ENCODE results near the gene IGF2BP2.

Gene IGF2BP2

DNA sequence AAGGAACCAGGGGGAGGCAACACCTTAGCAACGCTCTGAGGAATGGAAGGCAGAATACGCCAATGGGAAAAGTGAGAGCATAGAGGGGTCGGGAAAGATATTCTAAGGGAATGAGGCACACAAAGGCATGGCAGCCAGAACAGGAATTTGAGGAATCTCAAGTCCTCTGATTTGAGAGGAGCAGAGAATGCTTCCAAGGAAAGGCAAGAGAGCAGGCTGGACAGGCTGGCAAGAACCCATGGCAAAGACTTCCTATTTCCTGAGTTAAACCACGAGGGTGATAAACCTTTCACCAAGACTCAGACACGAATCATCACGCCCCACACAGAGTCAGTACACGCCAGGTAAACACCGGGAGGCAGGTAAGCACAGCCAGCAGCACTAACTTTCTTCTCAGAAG is 109.8 kb downstream of the IGF2BP2 start:
- H3K36me3 ChIP-seq (replicated peaks; ENCODE audit: insufficient read depth, low read length): no peaks in the 10 kb centered on the region
- H3K9me2 ChIP-seq (replicated peaks; ENCODE audit: insufficient read depth, low read length): no peaks in the 10 kb centered on the region
- H3K27me3 ChIP-seq (replicated peaks; ENCODE audit: insufficient read depth, low read length): no peaks in the 10 kb centered on the region
- H3K4me3 ChIP-seq (ENCODE audit: low read length): no peak overlapping the region
- DNase-seq: no peak
- no peaks in the 10 kb centered on the region for H4K20me1 ChIP-seq (ENCODE audit: insufficient read depth, low read length)
- H3K9me3 ChIP-seq (replicated peaks; ENCODE audit: insufficient read depth, low read length): no peaks in the 10 kb centered on the region
- no peaks in the 10 kb centered on the region for H3K4me1 ChIP-seq (ENCODE audit: low read length)
- no peak overlapping the region for H3K4me2 ChIP-seq (ENCODE audit: low read depth, low read length)
- TF ChIP-seq EZH2 (optimal IDR thresholded peaks at IDR 0.05; ENCODE audit: low read depth, low read length) (no peak), EZH2phosphoT487 (IDR thresholded peaks at IDR 0.05; ENCODE audit: low read length) (no peak)
- TF ChIP-seq, protein P1, sequence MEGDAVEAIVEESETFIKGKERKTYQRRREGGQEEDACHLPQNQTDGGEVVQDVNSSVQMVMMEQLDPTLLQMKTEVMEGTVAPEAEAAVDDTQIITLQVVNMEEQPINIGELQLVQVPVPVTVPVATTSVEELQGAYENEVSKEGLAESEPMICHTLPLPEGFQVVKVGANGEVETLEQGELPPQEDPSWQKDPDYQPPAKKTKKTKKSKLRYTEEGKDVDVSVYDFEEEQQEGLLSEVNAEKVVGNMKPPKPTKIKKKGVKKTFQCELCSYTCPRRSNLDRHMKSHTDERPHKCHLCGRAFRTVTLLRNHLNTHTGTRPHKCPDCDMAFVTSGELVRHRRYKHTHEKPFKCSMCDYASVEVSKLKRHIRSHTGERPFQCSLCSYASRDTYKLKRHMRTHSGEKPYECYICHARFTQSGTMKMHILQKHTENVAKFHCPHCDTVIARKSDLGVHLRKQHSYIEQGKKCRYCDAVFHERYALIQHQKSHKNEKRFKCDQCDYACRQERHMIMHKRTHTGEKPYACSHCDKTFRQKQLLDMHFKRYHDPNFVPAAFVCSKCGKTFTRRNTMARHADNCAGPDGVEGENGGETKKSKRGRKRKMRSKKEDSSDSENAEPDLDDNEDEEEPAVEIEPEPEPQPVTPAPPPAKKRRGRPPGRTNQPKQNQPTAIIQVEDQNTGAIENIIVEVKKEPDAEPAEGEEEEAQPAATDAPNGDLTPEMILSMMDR (IDR thresholded peaks at IDR 0.05; ENCODE audit: low read length): no peak
- H3K9ac ChIP-seq (ENCODE audit: low read length): no peak overlapping the region
- H3F3A ChIP-seq (ENCODE audit: insufficient read depth, low read length): no peaks in the 10 kb centered on the region
- H3K79me2 ChIP-seq (ENCODE audit: low read length): peaks cover 5% of the 10 kb centered on the region; the same call in 1 of the 2 replicates
- no peak overlapping the region for H2AFZ ChIP-seq (ENCODE audit: low read length)
- no peak overlapping the region for H3K27ac ChIP-seq (ENCODE audit: low read length)

DNA sequence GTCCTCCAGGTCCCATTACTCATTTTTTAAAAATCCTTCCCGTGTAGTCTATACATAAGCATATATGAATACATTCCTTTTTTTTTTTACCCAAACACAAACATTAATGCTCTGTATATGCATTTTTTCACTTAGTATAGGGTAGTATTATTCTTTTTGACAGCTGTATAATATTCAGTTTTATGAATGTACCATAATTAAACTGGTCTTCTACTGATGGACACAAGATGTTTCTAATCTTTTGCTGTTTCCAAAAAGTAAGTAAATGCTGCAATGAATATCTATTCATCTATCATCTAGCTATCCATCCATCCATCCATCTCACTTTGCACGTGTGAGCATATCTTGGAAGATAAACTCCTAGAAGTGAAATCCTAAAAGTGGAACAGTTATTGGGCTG is 110.8 kb downstream of the IGF2BP2 start:
- Histone ChIP-seq H3K27ac (ENCODE audit: low read length) (no peak overlapping the region), H3K79me2 (ENCODE audit: low read length) (peaks cover 5% of the 10 kb centered on the region; the same call in 1 of the 2 replicates), H3K36me3 (replicated peaks; ENCODE audit: insufficient read depth, low read length) (no peaks in the 10 kb centered on the region), H3K4me2 (ENCODE audit: low read depth, low read length) (no peak overlapping the region), H3F3A (ENCODE audit: insufficient read depth, low read length) (no peaks in the 10 kb centered on the region), H3K9ac (ENCODE audit: low read length) (no peak overlapping the region), H3K9me3 (replicated peaks; ENCODE audit: insufficient read depth, low read length) (no peaks in the 10 kb centered on the region), H2AFZ (ENCODE audit: low read length) (no peak overlapping the region), H3K9me2 (replicated peaks; ENCODE audit: insufficient read depth, low read length) (no peaks in the 10 kb centered on the region), H3K4me3 (ENCODE audit: low read length) (no peak overlapping the region), H4K20me1 (ENCODE audit: insufficient read depth, low read length) (no peaks in the 10 kb centered on the region), H3K4me1 (ENCODE audit: low read length) (no peaks in the 10 kb centered on the region), H3K27me3 (replicated peaks; ENCODE audit: insufficient read depth, low read length) (no peaks in the 10 kb centered on the region)
- DNase-seq: no peak
- TF ChIP-seq EZH2phosphoT487 (IDR thresholded peaks at IDR 0.05; ENCODE audit: low read length) (no peak), EZH2 (optimal IDR thresholded peaks at IDR 0.05; ENCODE audit: low read depth, low read length) (no peak)
- TF ChIP-seq, protein P1 (IDR thresholded peaks at IDR 0.05; ENCODE audit: low read length): no peak

DNA sequence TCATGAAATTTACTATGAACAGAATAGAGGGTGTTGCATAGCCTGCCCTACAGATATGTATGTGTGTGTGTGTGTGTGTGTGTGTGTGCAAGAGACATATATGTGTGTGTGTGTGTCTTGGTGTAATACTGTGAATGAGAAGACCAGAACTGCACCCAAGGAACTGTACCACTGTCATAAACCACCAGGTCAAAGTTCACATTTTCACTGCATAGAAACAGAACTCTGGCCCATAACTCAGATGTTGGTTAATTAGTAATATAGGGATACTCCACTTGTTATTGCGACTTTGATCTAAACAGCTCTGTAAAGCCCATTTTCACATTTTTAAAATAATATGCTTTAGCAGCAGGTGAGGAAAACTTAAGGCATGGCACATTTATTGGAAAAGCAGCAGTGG is 111.8 kb downstream of the IGF2BP2 start:
- no peaks in the 10 kb centered on the region for H4K20me1 ChIP-seq (ENCODE audit: insufficient read depth, low read length)
- H3F3A ChIP-seq (ENCODE audit: insufficient read depth, low read length): no peaks in the 10 kb centered on the region
- no peaks in the 10 kb centered on the region for H3K9me2 ChIP-seq (replicated peaks; ENCODE audit: insufficient read depth, low read length)
- DNase-seq: no peak
- H3K9me3 ChIP-seq (replicated peaks; ENCODE audit: insufficient read depth, low read length): no peaks in the 10 kb centered on the region
- TF ChIP-seq EZH2phosphoT487 (IDR thresholded peaks at IDR 0.05; ENCODE audit: low read length) (no peak), EZH2 (optimal IDR thresholded peaks at IDR 0.05; ENCODE audit: low read depth, low read length) (no peak)
- TF ChIP-seq, protein P1 (IDR thresholded peaks at IDR 0.05; ENCODE audit: low read length): no peak
- H3K36me3 ChIP-seq (replicated peaks; ENCODE audit: insufficient read depth, low read length): no peaks in the 10 kb centered on the region
- H3K9ac ChIP-seq (ENCODE audit: low read length): no peak overlapping the region
- no peak overlapping the region for H3K4me2 ChIP-seq (ENCODE audit: low read depth, low read length)
- no peaks in the 10 kb centered on the region for H3K27me3 ChIP-seq (replicated peaks; ENCODE audit: insufficient read depth, low read length)
- H3K4me1 ChIP-seq (ENCODE audit: low read length): no peaks in the 10 kb centered on the region
- no peak overlapping the region for H2AFZ ChIP-seq (ENCODE audit: low read length)
- H3K79me2 ChIP-seq (ENCODE audit: low read length): peaks cover 5% of the 10 kb centered on the region; the same call in 1 of the 2 replicates
- H3K4me3 ChIP-seq (ENCODE audit: low read length): no peak overlapping the region
- H3K27ac ChIP-seq (ENCODE audit: low read length): no peak overlapping the region

Measured in MM.1S (cell line).